Tibial nerve (tissue), 4 donors: ENCODE results near the gene NYNRIN. TPM values are rescaled to one million over a fixed set of nuclear protein-coding genes. Genes with fewer than 3 reads are reported as not detected.

Source experiments
- DNase-seq, 2 donors: peaks; one replicate each; pipeline ENCODE4 v3.0.0-alpha.2; 2019; ENCODE audit warnings: low spot score in 2 of 2
- H3K27ac ChIP-seq, 4 donors: fragments of 200-600 bp; sonication (generic) in 3 of 4; one replicate each; pipeline ENCODE4 v1.5.1; 2017 to 2019; ENCODE audit warnings: mild to moderate bottlenecking in 1 of 4
- H3K27me3 ChIP-seq, 2 donors: fragments of 200-600 bp; sonication (generic) in 1 of 2; one replicate each; pipeline versions ENCODE4 v1.5.1 to v1.6.0; 2017 to 2019
- H3K36me3 ChIP-seq, 3 donors: fragments of 200-600 bp; sonication (generic); one replicate each; pipeline ENCODE4 v1.5.1; 2018 to 2019
- H3K4me1 ChIP-seq, 4 donors: fragments of 200-600 bp; sonication (generic) in 3 of 4; one replicate each; pipeline ENCODE4 v1.5.1; 2017 to 2019
- H3K4me3 ChIP-seq, 4 donors: fragments of 200-600 bp; sonication (generic) in 3 of 4; one replicate each; pipeline ENCODE4 v1.5.1; 2017 to 2019; ENCODE audit warnings: mild to moderate bottlenecking in 1 of 4, moderate library complexity in 1 of 4
- H3K9me3 ChIP-seq, 4 donors: fragments of 200-600 bp; sonication (generic) in 3 of 4; one replicate each; pipeline ENCODE4 v1.5.1; 2017 to 2019
- EP300 ChIP-seq, 2 donors: sonication (generic); formaldehyde crosslinking; IDR thresholded peaks; one replicate each; pipeline ENCODE4 v1.6.1; 2017; ENCODE audit warnings: antibody characterized with exemption in 2 of 2, mild to moderate bottlenecking in 1 of 2
- POLR2A ChIP-seq, 2 donors: fragments of 450-650 bp; IDR thresholded peaks; one replicate each; pipeline ENCODE4 v1.6.1; 2017; ENCODE audit warnings: antibody characterized with exemption in 2 of 2, mild to moderate bottlenecking in 2 of 2, moderate library complexity in 2 of 2
- WGBS, 2 donors: methylation state at CpG; one replicate each; pipeline ENCODE4 v1.1.5; 2018; 5-methylcytosine and 5-hydroxymethylcytosine counted together
- small RNA-seq: library from RNA; depleted of rRNA; stranded (forward); fragments of <200 nt; gene quantifications from one replicate; pipeline ENCODE3, GENCODE V24; 2016
- total RNA-seq, 4 donors: library from RNA; depleted of rRNA; stranded (reverse); fragments of >200 nt; gene quantifications; one replicate each; pipeline ENCODE4 v1.1.0, GENCODE V29; 2016
- TF ChIP-seq, protein P1 (sequence below), 5 experiments: fragments of 200-600 bp in 3 of 5; fragments of 450-650 bp in 2 of 5; sonication (generic) in 3 of 5; IDR thresholded peaks; one replicate each; pipeline ENCODE4 v1.5.1; 2016 to 2019; ENCODE audit warnings: antibody characterized with exemption in 5 of 5, mild to moderate bottlenecking in 3 of 5, moderate library complexity in 2 of 5

The NYNRIN gene
- total RNA-seq, 4 donors from 2014 or later, result 17.4 to 24.7 (median 19.4) TPM

DNA sequence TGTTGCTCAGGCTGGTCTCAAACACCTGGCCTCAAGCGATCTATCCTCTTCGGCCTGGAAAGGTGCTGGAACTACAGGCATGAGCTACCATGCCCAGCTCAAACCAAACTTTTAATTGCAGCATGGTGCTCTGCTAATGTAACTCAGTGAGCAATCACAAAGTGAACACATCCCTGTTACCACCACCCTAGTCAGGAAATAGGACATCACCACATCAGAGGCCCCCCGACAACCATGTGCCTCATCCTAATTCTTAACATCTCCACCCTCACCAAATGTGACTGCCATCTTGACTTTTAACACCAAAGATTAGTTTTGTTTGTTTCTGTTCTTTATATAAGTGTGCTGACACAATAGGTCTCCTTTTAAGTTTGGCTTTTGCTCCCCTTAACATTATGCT, 66.6 kb downstream of the NYNRIN start:
- TF ChIP-seq EP300 (IDR thresholded peaks at IDR 0.05) (no peak), POLR2A (IDR thresholded peaks at IDR 0.05) (no peak)
- TF ChIP-seq, protein P1, sequence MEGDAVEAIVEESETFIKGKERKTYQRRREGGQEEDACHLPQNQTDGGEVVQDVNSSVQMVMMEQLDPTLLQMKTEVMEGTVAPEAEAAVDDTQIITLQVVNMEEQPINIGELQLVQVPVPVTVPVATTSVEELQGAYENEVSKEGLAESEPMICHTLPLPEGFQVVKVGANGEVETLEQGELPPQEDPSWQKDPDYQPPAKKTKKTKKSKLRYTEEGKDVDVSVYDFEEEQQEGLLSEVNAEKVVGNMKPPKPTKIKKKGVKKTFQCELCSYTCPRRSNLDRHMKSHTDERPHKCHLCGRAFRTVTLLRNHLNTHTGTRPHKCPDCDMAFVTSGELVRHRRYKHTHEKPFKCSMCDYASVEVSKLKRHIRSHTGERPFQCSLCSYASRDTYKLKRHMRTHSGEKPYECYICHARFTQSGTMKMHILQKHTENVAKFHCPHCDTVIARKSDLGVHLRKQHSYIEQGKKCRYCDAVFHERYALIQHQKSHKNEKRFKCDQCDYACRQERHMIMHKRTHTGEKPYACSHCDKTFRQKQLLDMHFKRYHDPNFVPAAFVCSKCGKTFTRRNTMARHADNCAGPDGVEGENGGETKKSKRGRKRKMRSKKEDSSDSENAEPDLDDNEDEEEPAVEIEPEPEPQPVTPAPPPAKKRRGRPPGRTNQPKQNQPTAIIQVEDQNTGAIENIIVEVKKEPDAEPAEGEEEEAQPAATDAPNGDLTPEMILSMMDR (IDR thresholded peaks at IDR 0.05), result no peak
- 88 to 98% methylated on average over 3 of the region's 3 CpGs for WGBS, 2 donors

DNA sequence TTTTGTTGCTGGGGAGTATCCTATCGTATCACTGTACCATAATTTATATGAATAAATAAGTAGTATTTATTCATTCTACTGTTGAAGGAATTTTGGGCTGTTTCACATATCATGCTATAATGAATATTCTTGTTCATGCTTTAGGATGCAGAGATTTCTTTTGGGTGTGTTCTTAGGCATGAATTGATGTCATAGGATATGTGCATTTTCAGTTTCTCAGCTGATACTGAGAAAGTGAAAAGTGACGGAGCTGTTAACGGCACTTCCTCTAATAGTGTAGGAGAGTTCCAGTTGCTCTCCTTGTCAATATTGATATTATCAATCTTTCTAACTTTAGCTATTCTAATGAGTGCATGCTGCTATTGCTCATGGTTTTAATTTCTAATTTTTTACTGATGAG, 67.0 kb downstream of the NYNRIN start:
- TF ChIP-seq POLR2A (IDR thresholded peaks at IDR 0.05), result no peak
- TF ChIP-seq, protein P1 (IDR thresholded peaks at IDR 0.05), result no peak
- TF ChIP-seq EP300 (IDR thresholded peaks at IDR 0.05), result no peak
- Histone ChIP-seq H3K4me3 (no peak overlapping the region), H3K4me1 (no peaks in the 10 kb centered on the region), H3K36me3 (peaks cover 0 to 10% (median 0%) of the 10 kb centered on the region in 3 donors), H3K27me3 (no peaks in the 10 kb centered on the region), H3K9me3 (peaks cover 0 to 4% (median 0%) of the 10 kb centered on the region in 4 donors), H3K27ac (no peak overlapping the region)
- 90 to 91% methylated on average over 3 of the region's 3 CpGs for WGBS, 2 donors
- no peak for DNase-seq

More for the DNA sequence above, 66.6 kb downstream of the NYNRIN start:
- DNase-seq, result no peak
- Histone ChIP-seq H3K9me3 (peaks cover 0 to 4% (median 0%) of the 10 kb centered on the region in 4 donors), H3K36me3 (peaks cover 0 to 14% (median 0%) of the 10 kb centered on the region in 3 donors), H3K4me3 (no peak overlapping the region), H3K27ac (no peak overlapping the region), H3K4me1 (no peaks in the 10 kb centered on the region), H3K27me3 (no peaks in the 10 kb centered on the region)

Small RNA genes lying within 50 kb of the gene (small RNA-seq; reads per million reads assigned to genes)
- not detected for gene RF00026

Other genes starting within 250 kb of the NYNRIN start
- gene IRF9, start 237.7 kb upstream of the NYNRIN start, total RNA-seq, result 100 to 1,000 TPM in 1 of 4 donors, 10 to 100 TPM in 3; 55.7 to 106 (median 65.8) TPM
- gene REC8, start 226.9 kb upstream of the NYNRIN start, total RNA-seq, result 10 to 100 TPM in 3 of 4 donors, 1 to 10 TPM in 1; 6.5 to 25.5 (median 16.3) TPM
- 10 to 100 TPM; 19.4 to 88.5 (median 26.9) TPM for gene IPO4, start 210.2 kb upstream of the NYNRIN start, total RNA-seq
- gene TM9SF1, start 203.6 kb upstream of the NYNRIN start, total RNA-seq, result 10 to 100 TPM; 46.8 to 61.3 (median 54.6) TPM
- gene TSSK4, start 193.3 kb upstream of the NYNRIN start, total RNA-seq, result not detected
- 100 to 1,000 TPM in 1 of 4 donors, 10 to 100 TPM in 3; 43.9 to 118 (median 82.1) TPM for gene CHMP4A, start 185.5 kb upstream of the NYNRIN start, total RNA-seq
- 10 to 100 TPM; 16.5 to 48.3 (median 28.9) TPM for gene MDP1, start 182.9 kb upstream of the NYNRIN start, total RNA-seq
- gene NEDD8, start 166.6 kb upstream of the NYNRIN start, total RNA-seq, result 100 to 1,000 TPM in 2 of 4 donors, 10 to 100 TPM in 2; 68.6 to 109 (median 98.3) TPM
- 10 to 100 TPM; 46.5 to 63.4 (median 57.2) TPM for gene GMPR2, start 166.1 kb upstream of the NYNRIN start, total RNA-seq
- gene TINF2, start 156.4 kb upstream of the NYNRIN start, total RNA-seq, result 10 to 100 TPM; 53.9 to 66.4 (median 60.8) TPM
- 10 to 100 TPM; 13.5 to 53.5 (median 19.4) TPM for gene TGM1, start 135.8 kb upstream of the NYNRIN start, total RNA-seq
- 10 to 100 TPM; 36.5 to 68.4 (median 42.9) TPM for gene RABGGTA, start 127.4 kb upstream of the NYNRIN start, total RNA-seq
- 10 to 100 TPM; 15.7 to 43.5 (median 22.6) TPM for gene DHRS1, start 99.2 kb upstream of the NYNRIN start, total RNA-seq
- gene NOP9, start 99.2 kb upstream of the NYNRIN start, total RNA-seq, result 10 to 100 TPM; 17.0 to 24.9 (median 20.4) TPM
- gene CIDEB, start 91.0 kb upstream of the NYNRIN start, total RNA-seq, result 10 to 100 TPM in 3 of 4 donors, 1 to 10 TPM in 1; 9.4 to 34.5 (median 14.2) TPM
- 10 to 100 TPM; 15.5 to 31.5 (median 20.2) TPM for gene LTB4R2, start 88.9 kb upstream of the NYNRIN start, total RNA-seq
- 10 to 100 TPM in 3 of 4 donors, 1 to 10 TPM in 1; 8.4 to 14.4 (median 11.8) TPM for gene LTB4R, start 87.5 kb upstream of the NYNRIN start, total RNA-seq
- 10 to 100 TPM; 32.0 to 68.1 (median 53.2) TPM for gene ADCY4, start 63.9 kb upstream of the NYNRIN start, total RNA-seq
- gene RIPK3, start 59.0 kb upstream of the NYNRIN start, total RNA-seq, result 1 to 10 TPM; 4.0 to 9.6 (median 9.0) TPM
- gene NFATC4, start 30.8 kb upstream of the NYNRIN start, total RNA-seq, result 100 to 1,000 TPM in 2 of 4 donors, 10 to 100 TPM in 2; 58.6 to 132 (median 99.1) TPM
- gene CBLN3, start 30.7 kb downstream of the NYNRIN start, total RNA-seq, result 1 to 10 TPM; 2.1 to 6.9 (median 5.1) TPM
- 100 to 1,000 TPM in 1 of 4 donors, 10 to 100 TPM in 3; 66.8 to 106 (median 84.5) TPM for gene KHNYN, start 31.0 kb downstream of the NYNRIN start, total RNA-seq
- gene SDR39U1, start 43.8 kb downstream of the NYNRIN start, total RNA-seq, result 10 to 100 TPM; 37.9 to 64.9 (median 60.8) TPM
- not detected for gene CMA1, start 109.3 kb downstream of the NYNRIN start, total RNA-seq
- 1 to 10 TPM in 3 of 4 donors, not detected in 1; 1.3 to 2.7 (median 2.5) TPM for gene CTSG, start 177.2 kb downstream of the NYNRIN start, total RNA-seq
- not detected for gene GZMH, start 210.7 kb downstream of the NYNRIN start, total RNA-seq
- 1 to 10 TPM in 1 of 4 donors, not detected in 3; 4.8 TPM for gene GZMB, start 235.2 kb downstream of the NYNRIN start, total RNA-seq